Measurements from ENCODE around the gene SLC2A8.
A peak's percentile ranks its signal among the peaks of the same experiment; 100 is the strongest.

Gene SLC2A8

GRCh38 chr9:127444921-127445850, 48.2 kb downstream of the SLC2A8 start:
- Histone ChIP-seq H3K27me3 (no peaks in the 10 kb centered on the region), H3K36me3 (peaks cover 97% of the 10 kb centered on the region), H3K9ac (no peak overlapping the region), H3K4me3 (no peak overlapping the region), H3K4me2 (no peak overlapping the region), H3K27ac (no peak overlapping the region), H3K4me1 (peaks cover 40% of the 10 kb centered on the region), H4K20me1 (peaks cover 64% of the 10 kb centered on the region), H3K9me3 (peaks cover 26% of the 10 kb centered on the region)
- TF ChIP-seq Cebpa-rat (IDR thresholded peaks at IDR 0.05), result no peak

- H3K27me3 ChIP-seq, result no peaks in the 10 kb centered on the region
- no peak overlapping the region for H3K27ac ChIP-seq
- H3K9me3 ChIP-seq, result peaks cover 26% of the 10 kb centered on the region
- no peak overlapping the region for H3K4me2 ChIP-seq
- H3K4me1 ChIP-seq, result peaks cover 40% of the 10 kb centered on the region
- no peak for TF ChIP-seq Cebpa-rat (IDR thresholded peaks at IDR 0.05)
- peaks cover 72% of the 10 kb centered on the region for H4K20me1 ChIP-seq
- no peak overlapping the region for H3K9ac ChIP-seq
- H3K36me3 ChIP-seq, result peaks cover 89% of the 10 kb centered on the region
- no peak overlapping the region for H3K4me3 ChIP-seq
These were observed 49.1 kb downstream of the SLC2A8 start for GRCh38 chr9:127445851-127446712.

DNA sequence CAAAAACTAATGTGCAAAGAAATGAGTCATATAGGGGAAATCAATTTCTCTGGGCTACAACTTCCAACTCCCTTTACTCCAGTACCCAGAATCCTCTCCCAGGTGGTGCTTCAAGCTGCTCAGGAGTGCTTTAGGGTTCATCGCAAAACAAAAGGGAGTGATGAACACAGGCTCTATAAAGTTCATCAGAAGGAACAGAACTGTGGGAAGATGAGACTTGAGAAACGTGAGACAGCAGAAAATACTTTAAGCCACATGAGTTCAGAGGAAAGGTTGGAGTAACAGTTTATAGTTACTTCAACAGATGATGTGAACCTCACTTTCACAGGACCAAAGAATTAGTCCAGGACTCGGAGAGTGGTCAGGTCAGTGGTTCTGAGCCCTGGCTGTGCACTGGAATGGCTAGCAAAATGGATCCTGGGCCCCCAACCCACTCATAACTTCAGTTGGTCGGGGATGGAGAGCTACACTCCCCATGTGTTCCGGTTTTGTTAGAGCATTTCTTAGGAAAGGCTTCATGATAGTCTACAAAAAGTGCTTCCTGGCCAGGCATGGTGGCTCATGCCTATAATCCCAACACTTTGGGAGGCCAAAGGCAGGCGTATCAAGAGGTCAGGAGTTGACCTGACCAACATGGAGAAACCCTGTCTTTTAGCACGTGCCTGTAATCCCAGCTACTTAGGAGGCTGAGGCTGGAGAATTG, 49.9 kb downstream of the SLC2A8 start:
- Histone ChIP-seq H3K4me3 (no peak overlapping the region), H3K9me3 (peaks cover 26% of the 10 kb centered on the region), H3K9ac (no peak overlapping the region), H3K4me1 (peaks cover 40% of the 10 kb centered on the region), H3K27me3 (no peaks in the 10 kb centered on the region), H3K27ac (no peak overlapping the region), H3K36me3 (peaks cover 81% of the 10 kb centered on the region), H4K20me1 (peaks cover 72% of the 10 kb centered on the region), H3K4me2 (no peak overlapping the region)
- TF ChIP-seq Cebpa-rat (IDR thresholded peaks at IDR 0.05), result no peak

DNA sequence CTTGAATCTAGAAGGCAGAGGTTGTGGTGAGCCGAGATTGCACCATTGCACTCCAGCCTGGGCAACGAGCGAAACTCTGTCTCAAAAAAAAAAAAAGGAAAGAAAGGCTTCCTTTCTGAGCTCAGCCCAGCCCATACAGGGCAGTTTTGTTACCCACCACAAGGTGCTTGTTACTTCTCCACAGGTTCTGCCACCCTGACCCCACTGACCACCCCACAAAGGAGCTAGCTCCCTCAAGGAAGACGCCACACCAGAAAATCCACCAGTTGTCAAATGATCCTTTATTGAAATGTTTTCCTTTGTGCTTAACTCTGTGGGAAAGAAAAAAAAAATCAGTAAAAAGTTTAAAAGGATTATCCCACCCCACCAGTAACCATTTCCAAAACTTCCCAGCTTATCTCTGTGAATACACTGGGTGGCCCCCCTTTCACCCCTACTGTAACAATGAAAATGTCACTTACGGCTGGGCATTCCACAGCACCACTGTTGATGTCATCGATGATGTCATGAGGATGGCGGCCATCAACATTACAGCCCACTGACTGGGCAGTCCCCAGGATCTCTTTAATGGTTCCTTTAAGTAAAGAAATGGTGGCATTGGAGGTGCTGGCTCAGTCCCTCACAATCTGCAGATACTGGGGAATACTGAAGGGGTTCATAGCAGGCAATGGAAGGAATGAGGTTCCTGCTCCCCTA, 50.6 kb downstream of the SLC2A8 start:
- H3K9ac ChIP-seq, result no peak overlapping the region
- H3K4me2 ChIP-seq, result peak overlapping the region; percentile 99; the same call in 1 of the 2 replicates
- H3K27me3 ChIP-seq, result no peaks in the 10 kb centered on the region
- no peak overlapping the region for H3K27ac ChIP-seq
- peaks cover 46% of the 10 kb centered on the region for H3K4me1 ChIP-seq
- no peak overlapping the region for H3K4me3 ChIP-seq
- H3K9me3 ChIP-seq, result peaks cover 26% of the 10 kb centered on the region
- peaks cover 72% of the 10 kb centered on the region for H4K20me1 ChIP-seq
- peaks cover 74% of the 10 kb centered on the region for H3K36me3 ChIP-seq
- no peak for TF ChIP-seq Cebpa-rat (IDR thresholded peaks at IDR 0.05)

DNA sequence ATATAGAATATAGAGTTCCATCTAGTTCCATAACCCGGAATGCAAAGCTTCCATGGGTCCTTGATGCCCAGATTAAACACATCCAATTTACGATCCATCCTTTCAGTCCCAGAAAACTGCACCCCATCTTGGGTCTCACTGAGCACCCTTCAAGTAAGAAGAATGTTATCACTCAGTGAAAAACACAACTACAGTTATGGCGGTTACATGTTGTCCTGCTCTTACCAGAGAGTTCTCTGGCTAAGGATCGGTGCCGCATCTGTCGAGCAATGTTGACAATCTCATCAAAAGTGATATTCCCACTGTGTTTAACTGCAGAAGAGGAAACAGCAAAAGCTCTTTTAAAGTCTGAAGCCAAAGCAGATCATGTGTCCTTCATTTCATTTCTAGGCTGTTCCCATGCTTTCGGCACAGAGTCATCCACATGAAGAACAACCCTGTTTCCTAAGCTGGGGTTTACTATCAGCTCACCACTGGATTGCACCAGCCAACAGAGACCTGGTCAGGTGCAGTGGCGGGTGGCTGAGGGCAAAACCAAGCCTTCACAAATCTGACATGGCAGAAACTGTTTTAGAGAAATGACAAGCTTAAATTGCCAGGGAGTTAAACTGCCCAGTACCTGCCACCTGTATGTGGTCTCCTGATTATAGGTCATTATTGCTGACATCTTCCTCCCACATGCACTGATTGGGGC, 51.3 kb downstream of the SLC2A8 start:
- peaks cover 47% of the 10 kb centered on the region for H3K4me1 ChIP-seq
- peaks cover 72% of the 10 kb centered on the region for H4K20me1 ChIP-seq
- peak overlapping the region; percentile 99 for H3K9ac ChIP-seq
- peak overlapping the region; percentile 99 for H3K4me2 ChIP-seq
- peaks cover 26% of the 10 kb centered on the region for H3K9me3 ChIP-seq
- peaks cover 67% of the 10 kb centered on the region for H3K36me3 ChIP-seq
- H3K4me3 ChIP-seq, result peak overlapping the region; percentile 98
- no peak overlapping the region for H3K27ac ChIP-seq
- TF ChIP-seq Cebpa-rat (IDR thresholded peaks at IDR 0.05), result no peak
- H3K27me3 ChIP-seq, result no peaks in the 10 kb centered on the region

DNA sequence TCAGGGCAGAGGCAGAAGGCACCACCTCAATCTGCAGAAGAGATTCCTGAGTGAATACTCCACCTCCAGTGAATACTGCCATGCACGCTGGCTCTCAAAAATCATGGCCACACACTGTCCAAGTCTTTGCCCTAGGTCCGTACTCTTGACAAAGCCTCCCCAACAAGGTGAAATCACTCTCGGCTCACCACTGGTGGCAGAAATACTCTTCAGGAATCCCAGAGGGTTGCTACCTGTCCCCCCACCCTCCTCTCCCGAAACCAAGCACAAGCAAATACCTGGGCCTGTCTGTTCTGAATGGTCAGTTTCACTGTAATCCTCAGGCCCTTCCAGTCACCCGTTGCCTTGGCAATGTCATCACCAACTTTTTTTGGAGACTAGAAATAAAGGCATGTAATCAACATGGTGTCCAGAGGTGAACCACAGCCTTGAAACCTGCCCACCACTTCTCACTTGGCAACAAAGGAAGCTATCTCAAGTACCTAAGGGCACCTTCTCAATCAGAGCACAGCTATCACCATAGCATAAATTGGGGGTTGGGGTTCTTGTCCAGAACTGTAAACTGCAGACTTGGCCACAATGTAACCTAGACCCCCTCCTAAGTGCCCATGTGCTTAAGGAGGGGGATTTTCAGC, 52.5 kb downstream of the SLC2A8 start:
- peaks cover 20% of the 10 kb centered on the region for H3K9me3 ChIP-seq
- peak overlapping the region; percentile 99 for H3K27ac ChIP-seq
- peak overlapping the region; percentile 99 for H3K9ac ChIP-seq
- H3K27me3 ChIP-seq, result no peaks in the 10 kb centered on the region
- H4K20me1 ChIP-seq, result peaks cover 66% of the 10 kb centered on the region
- H3K4me1 ChIP-seq, result peaks cover 36% of the 10 kb centered on the region
- H3K4me2 ChIP-seq, result peak overlapping the region; percentile 99
- H3K36me3 ChIP-seq, result peaks cover 63% of the 10 kb centered on the region
- peak overlapping the region; percentile 98 for H3K4me3 ChIP-seq
- no peak for TF ChIP-seq Cebpa-rat (IDR thresholded peaks at IDR 0.05)

GRCh38 chr9:127450243-127450760, 53.3 kb downstream of the SLC2A8 start:
- peaks cover 59% of the 10 kb centered on the region for H3K36me3 ChIP-seq
- TF ChIP-seq Cebpa-rat (IDR thresholded peaks at IDR 0.05), result no peak

More at GRCh38 chr9:127450243-127450760, 53.3 kb downstream of the SLC2A8 start:
- H3K27me3 ChIP-seq, result no peaks in the 10 kb centered on the region
- H3K4me1 ChIP-seq, result peaks cover 32% of the 10 kb centered on the region
- H3K4me3 ChIP-seq, result peak overlapping the region; percentile 98
- H3K4me2 ChIP-seq, result peak overlapping the region; percentile 99
- H3K9me3 ChIP-seq, result peaks cover 11% of the 10 kb centered on the region; the same call in 1 of the 2 replicates
- H3K27ac ChIP-seq, result peak overlapping the region; percentile 99
- H3K9ac ChIP-seq, result peak overlapping the region; percentile 99
- peaks cover 58% of the 10 kb centered on the region for H4K20me1 ChIP-seq

All from BLaER1 (cell line).